Putamen (tissue), 1 donor: Measurements from ENCODE around the gene WDR7.
A peak's percentile ranks its signal among the peaks of the same experiment; 100 is the strongest.

Experiments used
- DNase-seq: peaks from one replicate; pipeline ENCODE4 v3.0.0-alpha.2; 2016; ENCODE audit warnings: low spot score

Gene WDR7

GRCh38 chr18:56650944-56651770, at the start of gene WDR7:
Gene WDR7, plus strand, starts transcription at chr18:56651359. Its CDS starts 21,157 bp downstream, at chr18:56672516.
- DNase-seq: peak; percentile 99

- no peak for DNase-seq
Observed at GRCh38 chr18:56606618-56607017, 44.5 kb upstream of the WDR7 start.

GRCh38 chr18:56615738-56616520, 35.2 kb upstream of the WDR7 start:
- DNase-seq: no peak

GRCh38 chr18:56627991-56628390, 23.2 kb upstream of the WDR7 start:
- DNase-seq: no peak

GRCh38 chr18:56632070-56633022, 18.8 kb upstream of the WDR7 start:
- no peak for DNase-seq

GRCh38 chr18:56635007-56635406, 16.2 kb upstream of the WDR7 start:
- no peak for DNase-seq

GRCh38 chr18:56637176-56637575, 14.0 kb upstream of the WDR7 start:
- DNase-seq: no peak

- DNase-seq: no peak
Observed at GRCh38 chr18:56637711-56638231, 13.4 kb upstream of the WDR7 start.

- peak; percentile 97 for DNase-seq
Observed at GRCh38 chr18:56638232-56639103, 12.7 kb upstream of the WDR7 start, which contains the start of gene TXNL1. Gene TXNL1, minus strand, starts transcription at chr18:56638592. Its CDS starts 152 bp downstream, at chr18:56638440.

- DNase-seq: no peak
Observed at GRCh38 chr18:56639104-56639381, 12.1 kb upstream of the WDR7 start.

- DNase-seq: no peak
Observed at GRCh38 chr18:56639571-56639970, 11.6 kb upstream of the WDR7 start.

GRCh38 chr18:56641714-56642337, 9.3 kb upstream of the WDR7 start:
- no peak for DNase-seq

GRCh38 chr18:56643381-56643780, 7.8 kb upstream of the WDR7 start:
- DNase-seq: no peak

- DNase-seq: no peak
Observed at GRCh38 chr18:56645415-56646016, 5.6 kb upstream of the WDR7 start.

- no peak for DNase-seq
Observed at GRCh38 chr18:56647071-56647470, 4.1 kb upstream of the WDR7 start.

GRCh38 chr18:56647951-56648893, 2.9 kb upstream of the WDR7 start:
- no peak for DNase-seq

- no peak for DNase-seq
Observed at GRCh38 chr18:56649996-56650395, 1.2 kb upstream of the WDR7 start.

- DNase-seq: no peak
Observed at GRCh38 chr18:56651771-56652092, 573 bp downstream of the WDR7 start.

- no peak for DNase-seq
Observed at GRCh38 chr18:56652802-56653201, 1.6 kb downstream of the WDR7 start.
